Mesendoderm (in vitro differentiated cells): Measurements from ENCODE around the gene FAM3A.
A peak's percentile ranks its signal among the peaks of the same experiment; 100 is the strongest.

Source experiments
- DNase-seq: peaks from one replicate; pipeline ENCODE4 v3.0.0; 2013
- H2AK5ac ChIP-seq: 2 replicates; pipeline ENCODE4 v1.6.1; 2013; ENCODE audit warnings: low read length, inconsistent platforms
- H2BK120ac ChIP-seq: 2 replicates; pipeline ENCODE4 v1.6.1; 2013; ENCODE audit warnings: low read depth, mild to moderate bottlenecking, low read length, moderate library complexity, mixed read lengths
- H2BK15ac ChIP-seq: replicated peaks from 2 replicates; pipeline ENCODE4 v1.6.1; 2013; ENCODE audit warnings: low read depth, mild to moderate bottlenecking, moderate library complexity
- H2BK5ac ChIP-seq: 2 replicates; pipeline ENCODE4 v1.6.1; 2013; ENCODE audit warnings: low read length, inconsistent platforms
- H3K18ac ChIP-seq: 2 replicates; pipeline ENCODE4 v1.6.1; 2013; ENCODE audit warnings: mild to moderate bottlenecking, low read length, mixed read lengths
- H3K23ac ChIP-seq: one replicate; pipeline ENCODE4 v1.6.1; 2013; ENCODE audit warnings: low read length
- H3K27ac ChIP-seq: 2 replicates; pipeline ENCODE4 v1.5.1; 2013; ENCODE audit warnings: low read depth, mild to moderate bottlenecking, inconsistent platforms, low read length, moderate library complexity
- H3K27me3 ChIP-seq: 2 replicates; pipeline ENCODE4 v1.6.1; 2013; ENCODE audit warnings: low read length, control low read depth, mild to moderate bottlenecking, inconsistent platforms; ENCODE audit not compliant: insufficient read depth, poor library complexity
- H3K36me3 ChIP-seq: 2 replicates; pipeline ENCODE4 v1.6.1; 2013; ENCODE audit warnings: low read length, inconsistent platforms; ENCODE audit not compliant: control insufficient read depth, insufficient read depth
- H3K4ac ChIP-seq: one replicate; pipeline ENCODE4 v1.6.1; 2013; ENCODE audit warnings: low read depth, mild to moderate bottlenecking, low read length, moderate library complexity
- H3K4me1 ChIP-seq: 2 replicates; pipeline ENCODE4 v1.6.1; 2013; ENCODE audit warnings: low read depth, low read length, inconsistent platforms; ENCODE audit not compliant: control insufficient read depth
- H3K4me2 ChIP-seq: 2 replicates; pipeline ENCODE4 v1.6.1; 2013; ENCODE audit warnings: low read length
- H3K4me3 ChIP-seq: 2 replicates; pipeline ENCODE4 v1.5.1; 2013; ENCODE audit warnings: mild to moderate bottlenecking, low read length
- H3K56ac ChIP-seq: one replicate; pipeline ENCODE4 v1.6.1; 2013; ENCODE audit warnings: low read length
- H3K79me1 ChIP-seq: 2 replicates; pipeline ENCODE4 v1.6.1; 2013; ENCODE audit warnings: low read length, inconsistent platforms
- H3K79me2 ChIP-seq: 2 replicates; pipeline ENCODE4 v1.6.1; 2013; ENCODE audit warnings: mild to moderate bottlenecking, low read length; ENCODE audit not compliant: control insufficient read depth, insufficient read depth
- H3K9ac ChIP-seq: 2 replicates; pipeline ENCODE4 v1.6.1; 2013; ENCODE audit warnings: low read length, inconsistent platforms
- H4K5ac ChIP-seq: one replicate; pipeline ENCODE4 v1.6.1; 2013; ENCODE audit warnings: low read length
- H4K8ac ChIP-seq: one replicate; pipeline ENCODE4 v1.6.1; 2013; ENCODE audit warnings: low read depth, mild to moderate bottlenecking, control low read depth, low read length, moderate library complexity
- WGBS: extraction: QIAGEN DNeasy Blood & Tissue Kit; methylation state at CpG from one replicate; pipeline ENCODE4 v1.1.7; 2013; ENCODE audit warnings: low lambda C conversion rate, missing lambda C conversion rate; ENCODE audit not compliant: insufficient coverage; ENCODE audit errors: extremely low coverage; 5-methylcytosine and 5-hydroxymethylcytosine counted together

Gene FAM3A

DNA sequence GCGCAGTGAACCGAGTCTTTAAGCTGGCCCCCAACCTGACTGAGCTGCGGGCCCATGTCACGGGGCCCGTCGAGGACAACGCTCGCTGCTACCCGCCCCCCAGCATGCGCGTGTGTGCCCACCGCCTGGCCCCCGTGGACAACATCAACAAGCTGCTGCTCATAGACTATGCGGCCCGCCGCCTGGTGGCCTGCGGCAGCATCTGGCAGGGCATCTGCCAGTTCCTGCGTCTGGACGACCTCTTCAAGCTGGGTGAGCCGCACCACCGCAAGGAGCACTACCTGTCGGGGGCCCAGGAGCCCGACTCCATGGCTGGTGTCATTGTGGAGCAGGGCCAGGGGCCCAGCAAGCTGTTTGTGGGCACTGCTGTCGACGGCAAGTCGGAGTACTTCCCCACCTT lies 55.7 kb downstream of the FAM3A start:
- Histone ChIP-seq H3K18ac (no peak overlapping the region), H3K36me3 (no peaks in the 10 kb centered on the region), H3K4me2 (no peak overlapping the region), H3K79me2 (no peaks in the 10 kb centered on the region), H3K4me3 (no peak overlapping the region), H3K27ac (no peak overlapping the region), H2BK5ac (no peak overlapping the region), H3K56ac (no peak overlapping the region), H3K4ac (no peak overlapping the region), H3K27me3 (no peaks in the 10 kb centered on the region), H3K9ac (no peak overlapping the region), H3K23ac (no peak overlapping the region), H3K79me1 (no peaks in the 10 kb centered on the region), H4K5ac (no peak overlapping the region), H3K4me1 (no peaks in the 10 kb centered on the region), H2BK120ac (no peak overlapping the region), H2BK15ac (no peak overlapping the region), H2AK5ac (no peak overlapping the region), H4K8ac (no peak overlapping the region)
- no peak for DNase-seq
- WGBS: no CpG with 5 or more reads among the region's 26 CpGs

DNA sequence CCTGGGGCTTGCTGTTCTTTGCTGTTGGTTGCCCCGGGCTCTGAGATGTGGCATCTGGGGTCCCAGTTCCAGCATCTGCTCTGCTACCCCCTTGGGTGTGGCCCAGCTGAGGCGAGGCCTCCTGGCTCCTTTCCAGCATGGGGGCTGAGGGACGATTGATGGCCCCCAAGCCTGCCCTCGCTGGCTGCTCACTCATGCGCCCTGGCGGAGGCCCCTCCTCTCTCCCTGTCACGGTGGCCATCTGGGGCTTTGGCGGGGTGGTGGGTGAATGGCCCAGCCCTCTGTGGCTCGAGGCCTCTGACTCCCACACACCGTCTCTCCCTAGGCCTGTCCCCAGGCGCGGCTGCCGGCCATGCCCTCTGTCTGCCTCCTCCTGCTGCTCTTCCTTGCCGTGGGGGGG lies 56.2 kb downstream of the FAM3A start:
- Histone ChIP-seq H3K9ac (no peak overlapping the region), H2BK5ac (no peak overlapping the region), H2BK120ac (no peak overlapping the region), H3K18ac (no peak overlapping the region), H3K56ac (no peak overlapping the region), H2AK5ac (no peak overlapping the region), H3K36me3 (no peaks in the 10 kb centered on the region), H3K23ac (no peak overlapping the region), H2BK15ac (no peak overlapping the region), H3K79me1 (no peaks in the 10 kb centered on the region), H3K4me1 (no peaks in the 10 kb centered on the region), H3K4me2 (no peak overlapping the region), H3K4me3 (no peak overlapping the region), H3K79me2 (no peaks in the 10 kb centered on the region), H4K8ac (no peak overlapping the region), H4K5ac (no peak overlapping the region), H3K4ac (no peak overlapping the region), H3K27ac (no peak overlapping the region), H3K27me3 (no peaks in the 10 kb centered on the region)
- no CpG with 5 or more reads among the region's 14 CpGs for WGBS
- DNase-seq: no peak

DNA sequence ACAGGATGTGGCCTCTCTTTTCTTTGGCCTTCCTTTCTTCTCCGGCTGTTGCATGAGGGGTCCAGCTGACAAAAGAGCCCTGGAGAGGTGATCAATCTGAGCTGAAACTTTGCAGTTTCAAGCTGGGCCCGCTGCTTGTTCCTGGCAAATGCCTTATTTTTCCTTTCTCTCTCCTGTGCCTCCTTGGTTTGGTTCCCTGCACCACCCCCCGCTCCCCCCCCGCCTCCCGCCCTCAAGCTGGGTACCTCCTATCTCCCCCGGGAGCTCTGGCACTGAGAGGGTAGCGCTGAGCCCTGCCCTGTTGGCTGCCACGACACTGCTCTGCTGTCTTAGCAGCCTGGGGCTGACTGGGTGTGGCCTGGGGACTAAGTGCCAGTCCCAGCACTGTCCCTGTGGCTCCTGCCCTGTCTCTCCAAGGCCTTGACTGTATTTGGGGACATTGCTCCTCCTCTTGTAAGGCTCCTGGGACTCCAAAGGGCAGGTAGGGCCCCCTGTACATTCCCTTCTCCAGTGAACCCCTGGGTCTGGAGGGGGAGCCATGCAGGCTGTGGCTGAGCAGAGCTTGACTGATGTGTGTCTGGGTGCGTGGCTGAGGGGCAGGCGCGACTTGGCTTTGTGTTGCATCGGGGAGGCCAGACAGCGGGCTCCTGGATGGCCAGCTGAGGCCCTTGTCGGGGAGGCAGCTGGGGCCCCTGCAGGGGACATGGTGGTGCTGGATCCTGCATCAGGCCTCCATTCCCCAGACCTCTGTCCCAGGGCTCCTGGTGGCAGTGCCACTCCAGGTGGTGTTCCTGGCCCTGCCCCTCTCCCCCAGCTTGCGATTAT lies 56.9 kb downstream of the FAM3A start:
- H4K5ac ChIP-seq: no peak overlapping the region
- peak overlapping the region; percentile 70 for H3K9ac ChIP-seq
- H2BK15ac ChIP-seq: no peak overlapping the region
- WGBS: no CpG with 5 or more reads among the region's 15 CpGs
- no peak overlapping the region for H3K4ac ChIP-seq
- no peak overlapping the region for H3K18ac ChIP-seq
- peak overlapping the region; percentile 30 for H3K4me3 ChIP-seq
- H3K4me1 ChIP-seq: no peaks in the 10 kb centered on the region
- H2AK5ac ChIP-seq: no peak overlapping the region
- H4K8ac ChIP-seq: no peak overlapping the region
- H3K4me2 ChIP-seq: peak overlapping the region; percentile 50
- peak overlapping the region; percentile 85 for H3K56ac ChIP-seq
- no peaks in the 10 kb centered on the region for H3K79me2 ChIP-seq
- peak; percentile 16 for DNase-seq
- H3K27ac ChIP-seq: no peak overlapping the region
- H2BK5ac ChIP-seq: no peak overlapping the region
- H2BK120ac ChIP-seq: no peak overlapping the region
- no peak overlapping the region for H3K23ac ChIP-seq
- H3K79me1 ChIP-seq: no peaks in the 10 kb centered on the region
- no peaks in the 10 kb centered on the region for H3K27me3 ChIP-seq
- no peaks in the 10 kb centered on the region for H3K36me3 ChIP-seq

DNA sequence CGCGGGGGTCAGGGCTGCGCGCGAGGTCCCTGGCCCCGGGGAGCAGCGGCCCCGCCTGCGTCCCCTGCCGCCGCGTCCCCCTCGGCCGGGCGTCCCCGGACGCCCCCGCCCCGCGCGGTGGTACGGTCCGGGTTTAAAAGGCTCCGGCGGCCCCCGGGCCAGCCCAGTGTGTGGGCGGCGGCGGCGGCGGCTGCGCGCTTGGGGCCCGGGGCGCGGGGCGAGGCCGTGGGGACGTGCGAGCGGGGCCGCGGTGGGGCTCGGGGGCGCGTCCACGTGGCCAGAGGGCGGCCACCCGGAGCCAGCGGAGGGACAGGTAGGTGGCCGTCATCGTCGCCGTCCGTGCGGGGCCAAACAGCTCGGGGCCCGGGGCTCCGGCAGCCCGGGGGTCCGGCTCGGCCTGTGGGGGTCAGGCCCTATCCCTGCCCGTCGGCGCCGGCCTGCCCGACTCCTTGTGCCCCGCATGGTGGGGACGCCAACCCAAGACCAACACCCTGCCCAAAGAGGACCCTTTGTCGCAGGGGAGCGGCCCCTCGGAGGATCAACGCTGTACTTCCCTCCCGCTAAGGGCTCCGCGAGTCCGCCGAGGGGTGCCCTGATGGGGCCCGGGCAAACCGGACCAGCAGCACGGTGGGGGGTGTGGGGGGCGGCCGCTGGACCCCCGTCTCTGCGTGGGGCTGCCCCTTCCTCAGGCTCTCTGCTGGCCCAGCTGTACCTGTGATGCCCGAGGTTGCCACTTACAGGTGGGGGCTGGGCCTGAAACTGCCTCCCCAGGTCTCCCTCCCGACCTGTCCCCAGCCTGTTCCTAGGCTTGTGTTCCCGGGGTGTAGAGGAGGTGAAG lies 57.7 kb downstream of the FAM3A start, which contains the start of gene PLXNA3:
Gene PLXNA3 (plus strand): TSS at position 166 of the 838 bp plus-strand sequence. CDS start 1,903 bp downstream, outside the sequence.
- Histone ChIP-seq H3K4me2 (peak within 1 kb of the TSS; percentile 50), H3K27me3 (no peaks in the 10 kb centered on the region), H3K4ac (no peak within 1 kb of the TSS), H3K36me3 (no peaks in the 10 kb centered on the region), H3K56ac (peak within 1 kb of the TSS; percentile 85), H3K4me3 (peak within 1 kb of the TSS; percentile 30), H2AK5ac (no peak within 1 kb of the TSS), H3K18ac (peak within 1 kb of the TSS; percentile 33), H3K79me2 (no peaks in the 10 kb centered on the region), H3K23ac (no peak within 1 kb of the TSS), H2BK5ac (no peak within 1 kb of the TSS), H2BK15ac (no peak within 1 kb of the TSS), H2BK120ac (no peak within 1 kb of the TSS), H3K27ac (no peak within 1 kb of the TSS), H3K4me1 (no peaks in the 10 kb centered on the region), H4K8ac (no peak within 1 kb of the TSS), H4K5ac (no peak within 1 kb of the TSS), H3K79me1 (no peaks in the 10 kb centered on the region), H3K9ac (peak within 1 kb of the TSS; percentile 70)
- WGBS: no CpG with 5 or more reads among the region's 88 CpGs
- peak; percentile 29 for DNase-seq

- Histone ChIP-seq H3K27ac (no peak overlapping the region), H2AK5ac (no peak overlapping the region), H3K36me3 (no peaks in the 10 kb centered on the region), H3K4me3 (no peak overlapping the region), H3K18ac (no peak overlapping the region), H2BK15ac (no peak overlapping the region), H3K79me2 (no peaks in the 10 kb centered on the region), H3K23ac (no peak overlapping the region), H3K4me1 (no peaks in the 10 kb centered on the region), H3K27me3 (no peaks in the 10 kb centered on the region), H3K4me2 (no peak overlapping the region), H4K5ac (no peak overlapping the region), H3K9ac (no peak overlapping the region), H3K4ac (no peak overlapping the region), H4K8ac (no peak overlapping the region), H3K79me1 (no peaks in the 10 kb centered on the region), H2BK120ac (no peak overlapping the region), H3K56ac (peak overlapping the region; percentile 73), H2BK5ac (no peak overlapping the region)
- WGBS: no CpG with 5 or more reads among the region's 65 CpGs
- DNase-seq: peak; percentile 51
Observed at GRCh38 chrX:154457491-154458115, 58.4 kb downstream of the FAM3A start.
